ENCODE results near the gene PMVK.

GRCh38 chr1:154937085-154937987 is 817 bp upstream of the PMVK start:
- TF ChIP-seq RXRA (IDR thresholded peaks at IDR 0.05) = no peak
- no peak for TF ChIP-seq FOXA1 (IDR thresholded peaks at IDR 0.05)
- peak; percentile 29 for TF ChIP-seq CTCF (IDR thresholded peaks at IDR 0.05; ENCODE audit: low read depth, low read length, missing input control)
- TF ChIP-seq GABPA (IDR thresholded peaks at IDR 0.05 in 1 of 2, conservative IDR thresholded peaks at IDR 0.05 in 1 of 2) = peak in 1 of 2 donors; percentile 6
- TF ChIP-seq MAX (IDR thresholded peaks at IDR 0.05) = peak; percentile 6
- TF ChIP-seq JUND (IDR thresholded peaks at IDR 0.05) = peak in 1 of 2 donors; percentile 61
- TF ChIP-seq, protein P1, sequence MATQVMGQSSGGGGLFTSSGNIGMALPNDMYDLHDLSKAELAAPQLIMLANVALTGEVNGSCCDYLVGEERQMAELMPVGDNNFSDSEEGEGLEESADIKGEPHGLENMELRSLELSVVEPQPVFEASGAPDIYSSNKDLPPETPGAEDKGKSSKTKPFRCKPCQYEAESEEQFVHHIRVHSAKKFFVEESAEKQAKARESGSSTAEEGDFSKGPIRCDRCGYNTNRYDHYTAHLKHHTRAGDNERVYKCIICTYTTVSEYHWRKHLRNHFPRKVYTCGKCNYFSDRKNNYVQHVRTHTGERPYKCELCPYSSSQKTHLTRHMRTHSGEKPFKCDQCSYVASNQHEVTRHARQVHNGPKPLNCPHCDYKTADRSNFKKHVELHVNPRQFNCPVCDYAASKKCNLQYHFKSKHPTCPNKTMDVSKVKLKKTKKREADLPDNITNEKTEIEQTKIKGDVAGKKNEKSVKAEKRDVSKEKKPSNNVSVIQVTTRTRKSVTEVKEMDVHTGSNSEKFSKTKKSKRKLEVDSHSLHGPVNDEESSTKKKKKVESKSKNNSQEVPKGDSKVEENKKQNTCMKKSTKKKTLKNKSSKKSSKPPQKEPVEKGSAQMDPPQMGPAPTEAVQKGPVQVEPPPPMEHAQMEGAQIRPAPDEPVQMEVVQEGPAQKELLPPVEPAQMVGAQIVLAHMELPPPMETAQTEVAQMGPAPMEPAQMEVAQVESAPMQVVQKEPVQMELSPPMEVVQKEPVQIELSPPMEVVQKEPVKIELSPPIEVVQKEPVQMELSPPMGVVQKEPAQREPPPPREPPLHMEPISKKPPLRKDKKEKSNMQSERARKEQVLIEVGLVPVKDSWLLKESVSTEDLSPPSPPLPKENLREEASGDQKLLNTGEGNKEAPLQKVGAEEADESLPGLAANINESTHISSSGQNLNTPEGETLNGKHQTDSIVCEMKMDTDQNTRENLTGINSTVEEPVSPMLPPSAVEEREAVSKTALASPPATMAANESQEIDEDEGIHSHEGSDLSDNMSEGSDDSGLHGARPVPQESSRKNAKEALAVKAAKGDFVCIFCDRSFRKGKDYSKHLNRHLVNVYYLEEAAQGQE (IDR thresholded peaks at IDR 0.05) = peak; percentile 89
- TF ChIP-seq ATF3 (IDR thresholded peaks at IDR 0.05) = peak; percentile 36
- TF ChIP-seq TAF1 (conservative IDR thresholded peaks at IDR 0.05) = peak; percentile 41
- peak; percentile 68 for TF ChIP-seq YY1 (IDR thresholded peaks at IDR 0.05)
- peak; percentile 11 to 61 for TF ChIP-seq RAD21 (IDR thresholded peaks at IDR 0.05)

Data from liver (tissue), 3 donors.